GM12878 (cell line): ENCODE measurements around the gene BACE1-AS. TPM values are rescaled to one million over a fixed set of nuclear protein-coding genes. Genes with fewer than 3 reads are reported as not detected.

ENCODE experiments used
- ATAC-seq: fragments of 200-7000 bp; cut with Tn5 transposase; 3 replicates; pipeline ENCODE4 v1.9.1; 2020; ENCODE audit warnings: mild to moderate bottlenecking, moderate library complexity
- BruUV-seq: library from RNA; stranded (reverse); fragments of 400-500 nt; replicated peaks from 2 replicates; lab custom pipeline; 2021; lab: Mats Ljungman, UMichigan
- CTCF ChIA-PET: fragments of 300-600 bp; sonication (Branson Sonifier 250); formaldehyde crosslinking; extraction: SDS; loops from one replicate; lab custom pipeline; 2021; ENCODE audit warnings: inconsistent platforms; lab: Yijun Ruan, JAX
- POLR2A ChIA-PET: fragments of 350-600 bp; formaldehyde crosslinking; extraction: SDS; loops from one replicate; lab custom pipeline; 2021; ENCODE audit warnings: inconsistent platforms; lab: Charles Lee
- RAD21 ChIA-PET: fragments of 300-600 bp; sonication (Branson Sonifier 250); formaldehyde crosslinking; loops from one replicate; lab custom pipeline; 2023; ENCODE audit warnings: antibody characterized with exemption; ENCODE audit not compliant: unreplicated experiment; lab: Charles Lee
- SMC1A ChIA-PET: fragments of 300-600 bp; sonication (Branson Sonifier 250); formaldehyde crosslinking; loops from one replicate; lab custom pipeline; 2023; ENCODE audit not compliant: unreplicated experiment, uncharacterized antibody; lab: Charles Lee
- DNase-seq: peaks from one replicate; pipeline ENCODE4 v3.0.0-alpha.2; 2011; ENCODE audit warnings: low read depth, low spot score
- FAIRE-seq: peaks from 3 replicates; lab custom pipeline; 2011; peaks lifted over from hg19 to GRCh38; lab: Jason Lieb, UNC
- H2AFZ ChIP-seq: 2 replicates; pipeline ENCODE4 v1.6.0; 2011; ENCODE audit warnings: low read depth, low read length, control low read depth; ENCODE audit not compliant: control insufficient read depth
- H3K27ac ChIP-seq: 2 replicates; pipeline ENCODE4 v1.5.1; 2011; ENCODE audit warnings: control low read depth; ENCODE audit not compliant: control insufficient read depth, insufficient read depth
- H3K27me3 ChIP-seq, 2 experiments: replicated peaks in 1 of 2; 2 replicates each; pipeline versions ENCODE4 v1.6.0 to v1.6.1; 2011; ENCODE audit warnings: low read length in 1 of 2; ENCODE audit not compliant: control insufficient read depth in 2 of 2, insufficient read depth in 2 of 2
- H3K36me3 ChIP-seq, 2 experiments: 2 replicates each; pipeline ENCODE4 v1.5.1; 2011; ENCODE audit warnings: low read length in 1 of 2; ENCODE audit not compliant: control insufficient read depth in 2 of 2, insufficient read depth in 2 of 2
- H3K4me1 ChIP-seq: 2 replicates; pipeline ENCODE4 v1.6.1; 2011; ENCODE audit warnings: mild to moderate bottlenecking, low read length, moderate library complexity, mixed read lengths; ENCODE audit not compliant: control insufficient read depth, insufficient read depth
- H3K4me2 ChIP-seq: 2 replicates; pipeline ENCODE4 v1.6.0; 2011; ENCODE audit warnings: control low read depth; ENCODE audit not compliant: control insufficient read depth, insufficient read depth
- H3K4me3 ChIP-seq: fragments of 200-600 bp; sonication (generic); 2 replicates; pipeline ENCODE4 v1.5.1; 2016
- H3K79me2 ChIP-seq: 2 replicates; pipeline ENCODE4 v1.6.0; 2011; ENCODE audit warnings: low read length; ENCODE audit not compliant: control insufficient read depth, insufficient read depth
- H3K9ac ChIP-seq: 2 replicates; pipeline ENCODE4 v1.8.0; 2011; ENCODE audit warnings: low read length, control low read depth, mixed read lengths; ENCODE audit not compliant: control insufficient read depth, insufficient read depth
- H3K9me3 ChIP-seq: replicated peaks from 3 replicates; pipeline ENCODE4 v1.5.1; 2011; ENCODE audit warnings: mild to moderate bottlenecking, low read length; ENCODE audit not compliant: control insufficient read depth, insufficient read depth
- H4K20me1 ChIP-seq: 2 replicates; pipeline ENCODE4 v1.6.0; 2011; ENCODE audit not compliant: control insufficient read depth, insufficient read depth
- ASH2L ChIP-seq: fragments of 300-600, 200-600 bp; sonication (generic); IDR thresholded peaks from 2 replicates; pipeline ENCODE4 v1.6.1; 2017; ENCODE audit warnings: low read depth, mild to moderate bottlenecking, borderline replicate concordance
- ATF7 ChIP-seq: fragments of 450-650 bp; IDR thresholded peaks from 2 replicates; pipeline ENCODE4 v1.6.1; 2016; ENCODE audit warnings: low read depth, mild to moderate bottlenecking
- BCL11A ChIP-seq: IDR thresholded peaks from 2 replicates; pipeline ENCODE4 v1.6.1; 2011; ENCODE audit warnings: low read depth, low read length
- FOXK2 ChIP-seq: fragments of 450-650 bp; IDR thresholded peaks from 2 replicates; pipeline ENCODE4 v1.6.1; 2017; ENCODE audit warnings: mild to moderate bottlenecking, moderate library complexity
- FOXM1 ChIP-seq: IDR thresholded peaks from 2 replicates; pipeline ENCODE4 v1.6.1; 2012; ENCODE audit warnings: low read depth, mild to moderate bottlenecking, inconsistent platforms, low read length, moderate library complexity
- HDAC2 ChIP-seq: fragments of 200-600 bp; sonication (generic); IDR thresholded peaks from 2 replicates; pipeline ENCODE4 v1.6.1; 2017
- JUNB ChIP-seq: IDR thresholded peaks from 2 replicates; pipeline ENCODE4 v1.6.1; 2016; ENCODE audit warnings: antibody characterized with exemption, mild to moderate bottlenecking
- NFIC ChIP-seq: IDR thresholded peaks from 2 replicates; pipeline ENCODE4 v1.6.1; 2012; ENCODE audit warnings: low read depth, mild to moderate bottlenecking, inconsistent platforms, low read length, moderate library complexity
- NFYB ChIP-seq: IDR thresholded peaks from 2 replicates; pipeline ENCODE4 v1.6.1; 2011; ENCODE audit warnings: low read depth, mild to moderate bottlenecking, low read length, improper control_type of control experiment, moderate library complexity; ENCODE audit not compliant: insufficient read depth
- SREBF2 ChIP-seq: IDR thresholded peaks from 2 replicates; pipeline ENCODE4 v1.6.1; 2012; ENCODE audit warnings: mild to moderate bottlenecking, low read length
- TCF3 ChIP-seq: IDR thresholded peaks from 2 replicates; pipeline ENCODE4 v1.6.1; 2012; ENCODE audit warnings: low read depth, mild to moderate bottlenecking, low read length, borderline replicate concordance; ENCODE audit not compliant: insufficient read depth
- WGBS: methylation state at CpG from one replicate; pipeline ENCODE4 v1.1.6; 2016; ENCODE audit warnings: low lambda C conversion rate; ENCODE audit not compliant: insufficient replicate concordance, insufficient coverage; ENCODE audit errors: missing lambda C conversion rate; 5-methylcytosine and 5-hydroxymethylcytosine counted together
- in situ Hi-C: fragments of 300-500 bp; cut with MboI; formaldehyde crosslinking; loops from 9 replicates; pipeline ENCODE4 v1.14.3; 2018; ENCODE audit warnings: mixed read lengths
- intact Hi-C: fragments of 100-400 bp; cut with micrococcal nuclease; formaldehyde crosslinking; loops from one replicate; pipeline ENCODE4 v1.14.2; 2022; ENCODE audit not compliant: unreplicated experiment
- polyA plus RNA-seq, 11 experiments: library from polyadenylated mRNA; depleted of rRNA in 4 of 11; unstranded in 6 of 11; stranded (reverse) in 5 of 11; fragments of >200 nt; fragmentation: Nextera tagmentation in 4 of 11; fragmentation: Illumina TruSeq in 1 of 11; extraction: Ambion mirVana in 4 of 11; extraction: Trizol in 1 of 11; gene quantifications; 1 replicate in 1 of 11; 2 replicates in 10 of 11; pipeline versions ENCODE4 v1.2.1 to v1.2.3, GENCODE V29; 2011 to 2016; ENCODE audit warnings: inconsistent platforms in 2 of 11, missing spikeins in 2 of 11, low read depth in 1 of 11
- total RNA-seq, 4 experiments: library from RNA; depleted of rRNA in 3 of 4; stranded (reverse); fragments of >200 nt in 3 of 4; fragmentation: Illumina TruSeq in 1 of 4; extraction: Trizol in 1 of 4; gene quantifications; 2 replicates each; pipeline versions ENCODE4 v1.2.1 to v1.2.3, GENCODE V29; 2013 to 2021
- TF ChIP-seq, protein P1 (sequence below): IDR thresholded peaks from 2 replicates; pipeline ENCODE4 v1.6.1; 2011; ENCODE audit warnings: mild to moderate bottlenecking, low read depth, low read length, moderate library complexity; ENCODE audit not compliant: insufficient replicate concordance
- TF ChIP-seq, protein P2 (sequence below): fragments of 450-650 bp; IDR thresholded peaks from 2 replicates; pipeline ENCODE4 v1.6.1; 2016; ENCODE audit warnings: mild to moderate bottlenecking
- TF ChIP-seq, protein P3 (sequence below): fragments of 450-650 bp; IDR thresholded peaks from 2 replicates; pipeline ENCODE4 v1.6.1; 2017; ENCODE audit warnings: mild to moderate bottlenecking

BACE1-AS gene
- total and polyA plus RNA-seq, 10 of the 15 experiments (the other 5 are each of a cell fraction or from before 2014, with no cell fraction given), result 2.0 to 6.7 (median 3.9) TPM

DNA sequence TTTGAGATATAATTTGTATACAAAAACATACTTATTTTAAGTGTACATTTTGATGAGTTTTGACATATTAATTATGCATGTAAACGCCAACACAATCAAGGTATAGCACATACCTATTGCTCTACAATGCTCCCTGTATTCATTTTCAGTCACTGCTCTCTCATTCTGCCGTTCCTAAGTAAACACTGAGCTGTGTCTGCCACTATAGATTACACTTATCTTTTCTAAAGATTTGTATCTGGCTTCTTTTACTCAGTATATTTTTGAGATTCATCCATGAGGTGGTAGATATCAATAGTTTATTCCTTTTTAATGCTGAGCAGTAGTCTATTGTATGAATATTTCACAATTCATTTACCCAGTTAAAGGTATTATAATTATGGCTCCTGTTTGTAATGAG is 25.4 kb upstream of the BACE1-AS start:
- TF ChIP-seq SREBF2, result no peak
- TF ChIP-seq FOXM1, result no peak
- no peak for TF ChIP-seq NFIC
- Histone ChIP-seq H3K9me3 (no peaks in the 10 kb centered on the region), H3K9ac (no peak overlapping the region), H3K4me1 (no peaks in the 10 kb centered on the region), H2AFZ (no peak overlapping the region), H3K36me3 (no peaks in the 10 kb centered on the region; a peak in 1 of 4 replicates), H3K4me2 (no peak overlapping the region), H4K20me1 (no peaks in the 10 kb centered on the region), H3K4me3 (no peak overlapping the region), H3K27me3 (no peaks in the 10 kb centered on the region), H3K79me2 (no peaks in the 10 kb centered on the region), H3K27ac (no peak overlapping the region)
- SMC1A ChIA-PET, result no interaction called here
- RAD21 ChIA-PET, result no interaction called here
- no peak for FAIRE-seq
- WGBS, result 96% methylated on average over 2 of the region's 2 CpGs
- POLR2A ChIA-PET, result no interaction called here
- CTCF ChIA-PET, result no interaction called here
- in situ Hi-C loops (no loop called here), intact Hi-C loops (no loop called here)
- no peak for ATAC-seq
- no TSS peak for BruUV-seq
- DNase-seq, result no peak

DNA sequence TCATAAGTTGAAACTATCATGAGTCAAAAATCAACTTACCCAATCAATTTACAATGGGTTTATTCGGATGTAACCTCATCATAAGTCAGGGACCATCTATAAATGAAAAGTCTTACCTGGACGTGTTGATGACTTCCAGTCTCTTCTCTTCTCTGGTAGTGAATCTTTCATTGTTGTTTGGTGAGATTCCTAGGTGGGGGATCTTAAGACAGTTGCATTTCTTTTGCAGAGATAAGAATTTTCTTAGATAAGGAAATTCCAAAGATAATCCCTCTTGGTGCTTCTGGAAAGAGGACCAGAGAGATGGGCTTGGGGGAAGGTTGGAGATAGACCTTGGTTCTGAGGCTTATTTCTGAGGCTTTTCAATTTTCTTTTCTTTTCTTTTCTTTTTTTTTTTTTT is 21.3 kb upstream of the BACE1-AS start:
- SMC1A ChIA-PET, result no interaction called here
- no peak for TF ChIP-seq NFYB
- no peak for TF ChIP-seq HDAC2
- TF ChIP-seq, protein P1, sequence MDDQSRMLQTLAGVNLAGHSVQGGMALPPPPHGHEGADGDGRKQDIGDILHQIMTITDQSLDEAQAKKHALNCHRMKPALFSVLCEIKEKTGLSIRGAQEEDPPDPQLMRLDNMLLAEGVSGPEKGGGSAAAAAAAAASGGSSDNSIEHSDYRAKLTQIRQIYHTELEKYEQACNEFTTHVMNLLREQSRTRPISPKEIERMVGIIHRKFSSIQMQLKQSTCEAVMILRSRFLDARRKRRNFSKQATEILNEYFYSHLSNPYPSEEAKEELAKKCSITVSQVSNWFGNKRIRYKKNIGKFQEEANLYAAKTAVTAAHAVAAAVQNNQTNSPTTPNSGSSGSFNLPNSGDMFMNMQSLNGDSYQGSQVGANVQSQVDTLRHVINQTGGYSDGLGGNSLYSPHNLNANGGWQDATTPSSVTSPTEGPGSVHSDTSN, result no peak
- no peak for TF ChIP-seq ATF7
- TF ChIP-seq TCF3, result no peak
- TF ChIP-seq FOXK2, result no peak
- no peak for TF ChIP-seq ASH2L
- TF ChIP-seq, protein P2, sequence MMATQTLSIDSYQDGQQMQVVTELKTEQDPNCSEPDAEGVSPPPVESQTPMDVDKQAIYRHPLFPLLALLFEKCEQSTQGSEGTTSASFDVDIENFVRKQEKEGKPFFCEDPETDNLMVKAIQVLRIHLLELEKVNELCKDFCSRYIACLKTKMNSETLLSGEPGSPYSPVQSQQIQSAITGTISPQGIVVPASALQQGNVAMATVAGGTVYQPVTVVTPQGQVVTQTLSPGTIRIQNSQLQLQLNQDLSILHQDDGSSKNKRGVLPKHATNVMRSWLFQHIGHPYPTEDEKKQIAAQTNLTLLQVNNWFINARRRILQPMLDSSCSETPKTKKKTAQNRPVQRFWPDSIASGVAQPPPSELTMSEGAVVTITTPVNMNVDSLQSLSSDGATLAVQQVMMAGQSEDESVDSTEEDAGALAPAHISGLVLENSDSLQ, result no peak
- no peak for TF ChIP-seq BCL11A
- TF ChIP-seq JUNB, result no peak
- TF ChIP-seq, protein P3, sequence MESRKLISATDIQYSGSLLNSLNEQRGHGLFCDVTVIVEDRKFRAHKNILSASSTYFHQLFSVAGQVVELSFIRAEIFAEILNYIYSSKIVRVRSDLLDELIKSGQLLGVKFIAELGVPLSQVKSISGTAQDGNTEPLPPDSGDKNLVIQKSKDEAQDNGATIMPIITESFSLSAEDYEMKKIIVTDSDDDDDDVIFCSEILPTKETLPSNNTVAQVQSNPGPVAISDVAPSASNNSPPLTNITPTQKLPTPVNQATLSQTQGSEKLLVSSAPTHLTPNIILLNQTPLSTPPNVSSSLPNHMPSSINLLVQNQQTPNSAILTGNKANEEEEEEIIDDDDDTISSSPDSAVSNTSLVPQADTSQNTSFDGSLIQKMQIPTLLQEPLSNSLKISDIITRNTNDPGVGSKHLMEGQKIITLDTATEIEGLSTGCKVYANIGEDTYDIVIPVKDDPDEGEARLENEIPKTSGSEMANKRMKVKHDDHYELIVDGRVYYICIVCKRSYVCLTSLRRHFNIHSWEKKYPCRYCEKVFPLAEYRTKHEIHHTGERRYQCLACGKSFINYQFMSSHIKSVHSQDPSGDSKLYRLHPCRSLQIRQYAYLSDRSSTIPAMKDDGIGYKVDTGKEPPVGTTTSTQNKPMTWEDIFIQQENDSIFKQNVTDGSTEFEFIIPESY, result no peak
- Histone ChIP-seq H3K9me3 (no peaks in the 10 kb centered on the region), H3K4me3 (no peak overlapping the region), H3K27ac (no peak overlapping the region), H3K4me1 (no peaks in the 10 kb centered on the region), H3K36me3 (no peaks in the 10 kb centered on the region; a peak in 1 of 4 replicates), H3K4me2 (no peak overlapping the region), H3K79me2 (no peaks in the 10 kb centered on the region), H4K20me1 (no peaks in the 10 kb centered on the region), H3K9ac (no peak overlapping the region), H3K27me3 (no peaks in the 10 kb centered on the region), H2AFZ (no peak overlapping the region)
- CTCF ChIA-PET, result no interaction called here
- intact Hi-C loops, result no loop called here
- in situ Hi-C loops, result no loop called here
- RAD21 ChIA-PET, result no interaction called here
- WGBS, result 93% methylated on average over 2 of the region's 2 CpGs
- FAIRE-seq (no peak), ATAC-seq (no peak), DNase-seq (no peak)
- no TSS peak for BruUV-seq
- POLR2A ChIA-PET, result no interaction called here
